RWPE2 (cell line): ENCODE measurements around the gene STAG1.

Experiments
- ATAC-seq: fragments of 200-7000 bp; cut with Tn5 transposase; 3 replicates; pipeline ENCODE4 v1.9.1; 2021; ENCODE audit warnings: low read depth
- DNase-seq: peaks from one replicate; pipeline ENCODE4 v3.0.0-alpha.2; 2020; ENCODE audit warnings: low spot score
- H3K27ac ChIP-seq: fragments of 450-650 bp; 2 replicates; pipeline ENCODE4 v1.5.1; 2017; ENCODE audit warnings: mild to moderate bottlenecking; ENCODE audit not compliant: poor library complexity, severe bottlenecking
- H3K27me3 ChIP-seq: fragments of 250-450 bp; sonication (Bioruptor Pico); 2 replicates; pipeline ENCODE4 v1.5.1; 2021; ENCODE audit warnings: mild to moderate bottlenecking, moderate library complexity; ENCODE audit not compliant: insufficient read depth, poor library complexity, severe bottlenecking
- H3K36me3 ChIP-seq: fragments of 250-450 bp; sonication (Bioruptor Pico); 2 replicates; pipeline ENCODE4 v1.5.1; 2020; ENCODE audit warnings: low read depth, mild to moderate bottlenecking, moderate library complexity
- H3K4me1 ChIP-seq: fragments of 250-450 bp; sonication (Bioruptor Pico); 2 replicates; pipeline ENCODE4 v1.5.1; 2021; ENCODE audit warnings: mild to moderate bottlenecking, moderate library complexity; ENCODE audit not compliant: insufficient read depth, poor library complexity, severe bottlenecking
- H3K4me3 ChIP-seq: fragments of 250-450 bp; sonication (Bioruptor Pico); 2 replicates; pipeline ENCODE4 v1.5.1; 2021; ENCODE audit warnings: mild to moderate bottlenecking, moderate library complexity; ENCODE audit not compliant: severe bottlenecking
- H3K9me3 ChIP-seq: fragments of 250-450 bp; sonication (Bioruptor Pico); 2 replicates; pipeline ENCODE4 v1.5.1; 2021; ENCODE audit warnings: mild to moderate bottlenecking, moderate library complexity; ENCODE audit not compliant: severe bottlenecking
- TF ChIP-seq, protein P1 (sequence below): fragments of 450-650 bp; IDR thresholded peaks from one replicate; pipeline ENCODE4 v1.5.1; 2017; ENCODE audit warnings: mild to moderate bottlenecking, moderate library complexity; ENCODE audit not compliant: poor library complexity, severe bottlenecking

STAG1 gene

DNA sequence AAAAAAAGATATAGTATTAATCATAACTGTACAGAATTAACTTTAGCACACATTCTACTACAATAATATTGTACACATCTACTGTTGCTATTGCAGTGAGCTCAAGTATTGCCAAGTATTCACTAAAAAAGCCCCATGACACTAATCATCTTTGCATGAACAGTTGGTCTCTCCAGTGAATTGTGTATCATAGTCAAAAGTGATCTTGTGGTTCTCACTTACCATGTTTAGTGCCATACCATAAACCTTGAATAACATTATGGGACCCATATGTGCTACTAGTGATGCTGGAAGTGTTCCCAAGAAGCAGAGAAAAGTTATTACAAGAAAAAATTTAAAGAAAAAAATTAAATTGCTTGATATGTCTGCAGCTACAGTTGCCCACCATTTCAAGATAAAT lies 324.9 kb downstream of the STAG1 start:
- Histone ChIP-seq H3K4me3 (no peak overlapping the region), H3K9me3 (no peaks in the 10 kb centered on the region), H3K4me1 (no peaks in the 10 kb centered on the region), H3K27ac (no peak overlapping the region), H3K27me3 (no peaks in the 10 kb centered on the region), H3K36me3 (peaks cover 10% of the 10 kb centered on the region; the same call in 1 of the 2 replicates)
- ATAC-seq (no peak), DNase-seq (no peak)
- TF ChIP-seq, protein P1, sequence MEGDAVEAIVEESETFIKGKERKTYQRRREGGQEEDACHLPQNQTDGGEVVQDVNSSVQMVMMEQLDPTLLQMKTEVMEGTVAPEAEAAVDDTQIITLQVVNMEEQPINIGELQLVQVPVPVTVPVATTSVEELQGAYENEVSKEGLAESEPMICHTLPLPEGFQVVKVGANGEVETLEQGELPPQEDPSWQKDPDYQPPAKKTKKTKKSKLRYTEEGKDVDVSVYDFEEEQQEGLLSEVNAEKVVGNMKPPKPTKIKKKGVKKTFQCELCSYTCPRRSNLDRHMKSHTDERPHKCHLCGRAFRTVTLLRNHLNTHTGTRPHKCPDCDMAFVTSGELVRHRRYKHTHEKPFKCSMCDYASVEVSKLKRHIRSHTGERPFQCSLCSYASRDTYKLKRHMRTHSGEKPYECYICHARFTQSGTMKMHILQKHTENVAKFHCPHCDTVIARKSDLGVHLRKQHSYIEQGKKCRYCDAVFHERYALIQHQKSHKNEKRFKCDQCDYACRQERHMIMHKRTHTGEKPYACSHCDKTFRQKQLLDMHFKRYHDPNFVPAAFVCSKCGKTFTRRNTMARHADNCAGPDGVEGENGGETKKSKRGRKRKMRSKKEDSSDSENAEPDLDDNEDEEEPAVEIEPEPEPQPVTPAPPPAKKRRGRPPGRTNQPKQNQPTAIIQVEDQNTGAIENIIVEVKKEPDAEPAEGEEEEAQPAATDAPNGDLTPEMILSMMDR, result no peak

DNA sequence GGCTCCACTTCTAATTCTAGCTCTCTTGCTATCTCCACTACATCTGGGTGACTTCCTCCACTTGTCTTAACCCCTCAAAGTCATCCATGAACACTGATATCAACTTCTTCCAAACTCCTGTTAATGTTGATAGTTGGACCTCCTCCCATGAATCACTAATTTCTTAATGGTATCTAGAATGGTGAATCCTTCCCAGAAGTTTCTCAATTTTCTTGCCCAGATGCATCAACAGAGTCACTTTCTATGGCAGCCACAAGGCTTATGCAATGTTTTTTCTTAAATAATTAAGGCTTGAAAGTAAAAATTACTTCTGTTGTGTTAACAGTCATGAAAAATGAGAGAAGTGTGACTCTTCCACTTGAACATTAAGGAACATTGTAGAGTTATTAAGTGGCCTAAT lies 337.7 kb downstream of the STAG1 start:
- Histone ChIP-seq H3K27me3 (no peaks in the 10 kb centered on the region), H3K4me3 (no peak overlapping the region), H3K36me3 (peaks cover 10% of the 10 kb centered on the region), H3K9me3 (no peaks in the 10 kb centered on the region), H3K27ac (no peak overlapping the region), H3K4me1 (no peaks in the 10 kb centered on the region)
- ATAC-seq (no peak), DNase-seq (no peak)
- TF ChIP-seq, protein P1, result no peak

DNA sequence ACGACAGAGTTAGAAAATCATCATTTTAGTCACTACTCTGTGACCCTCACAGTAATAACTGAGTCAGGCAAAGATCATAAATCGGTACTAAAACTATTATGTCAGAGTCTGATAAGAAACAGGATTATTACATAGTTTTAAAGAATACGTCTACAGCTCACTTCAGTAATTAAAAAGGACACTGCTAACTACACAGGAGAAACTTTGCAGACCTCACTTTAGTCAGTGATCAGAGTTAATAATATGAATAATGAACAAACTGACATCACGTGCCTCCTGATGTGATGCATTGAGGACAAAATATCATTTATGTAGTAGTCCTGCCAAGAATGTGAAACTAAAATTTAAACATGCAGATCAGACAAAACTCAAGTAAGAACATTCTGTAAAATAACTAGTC lies 339.9 kb downstream of the STAG1 start:
- no peak for ATAC-seq
- H3K27me3 ChIP-seq, result no peaks in the 10 kb centered on the region
- H3K4me3 ChIP-seq, result no peak overlapping the region
- TF ChIP-seq, protein P1, result no peak
- H3K4me1 ChIP-seq, result no peaks in the 10 kb centered on the region
- no peaks in the 10 kb centered on the region for H3K9me3 ChIP-seq
- DNase-seq, result no peak
- peaks cover 3% of the 10 kb centered on the region for H3K36me3 ChIP-seq
- H3K27ac ChIP-seq, result no peak overlapping the region

DNA sequence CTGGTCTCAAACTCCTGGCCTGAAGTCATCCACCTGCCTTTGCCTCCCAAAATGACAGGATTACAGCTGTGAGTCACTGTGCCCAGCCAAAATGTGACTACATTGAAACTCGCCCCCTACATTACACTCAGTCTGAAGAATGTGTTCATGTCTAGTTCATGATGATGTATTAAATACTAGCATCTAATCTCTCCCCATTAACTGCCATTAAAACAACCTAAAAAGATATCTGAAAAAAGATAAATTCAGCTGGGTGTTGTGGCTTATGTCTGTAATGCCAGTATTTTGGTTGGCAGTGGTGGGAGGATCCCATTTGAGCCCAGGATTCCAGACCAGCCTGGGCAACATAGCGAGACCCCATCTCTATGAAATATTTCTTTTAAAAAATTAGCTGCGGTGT lies 342.6 kb downstream of the STAG1 start:
- no peak overlapping the region for H3K27ac ChIP-seq
- DNase-seq (no peak), ATAC-seq (no peak)
- H3K27me3 ChIP-seq, result no peaks in the 10 kb centered on the region
- no peaks in the 10 kb centered on the region for H3K9me3 ChIP-seq
- H3K4me3 ChIP-seq, result no peak overlapping the region
- TF ChIP-seq, protein P1, result no peak
- peaks cover 6% of the 10 kb centered on the region; the same call in 1 of the 2 replicates for H3K36me3 ChIP-seq
- H3K4me1 ChIP-seq, result no peaks in the 10 kb centered on the region

DNA sequence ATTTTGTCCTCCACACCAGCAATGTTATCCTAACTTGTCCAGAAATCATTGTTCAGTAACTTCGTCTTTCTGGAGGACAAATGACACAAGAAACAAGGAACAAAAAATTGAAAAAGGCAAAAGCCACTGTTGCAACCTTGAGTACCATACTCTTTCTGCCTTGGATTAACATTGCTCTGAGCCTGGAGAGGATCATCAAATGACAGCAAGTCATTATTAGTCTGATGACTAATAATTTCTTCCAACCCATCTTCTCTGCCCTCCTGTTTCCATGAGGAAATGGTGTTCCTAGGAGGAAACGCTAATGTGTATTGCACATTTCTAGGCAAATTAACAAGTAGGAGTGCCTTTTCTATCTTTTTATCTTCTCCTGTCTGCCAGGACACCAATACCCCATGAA lies 348.1 kb downstream of the STAG1 start:
- DNase-seq (no peak), ATAC-seq (no peak)
- H3K9me3 ChIP-seq, result no peaks in the 10 kb centered on the region
- no peak overlapping the region for H3K27ac ChIP-seq
- TF ChIP-seq, protein P1, result no peak
- H3K27me3 ChIP-seq, result no peaks in the 10 kb centered on the region
- H3K4me1 ChIP-seq, result no peaks in the 10 kb centered on the region
- 0 out of 2 replicates have a peak, but pooled peaks cover 10% of the 10 kb centered on the region for H3K36me3 ChIP-seq
- no peak overlapping the region for H3K4me3 ChIP-seq
